Caco-2 (cell line): Measurements from ENCODE around the gene ETDB. TPM values are rescaled to one million over a fixed set of nuclear protein-coding genes. Genes with fewer than 3 reads are reported as not detected.

Experiments
- BruUV-seq: library from RNA; stranded (reverse); fragments of 400-500 nt; replicated peaks from 2 replicates; lab custom pipeline; 2021; lab: Mats Ljungman, UMichigan
- CTCF ChIA-PET: fragments of 300-600 bp; sonication (Branson Sonifier 250); formaldehyde crosslinking; loops from one replicate; lab custom pipeline; 2022; ENCODE audit warnings: antibody characterized with exemption; lab: Charles Lee
- POLR2A ChIA-PET: fragments of 300-600 bp; sonication (Branson Sonifier 250); formaldehyde crosslinking; loops from one replicate; lab custom pipeline; 2022; ENCODE audit warnings: antibody characterized with exemption; lab: Charles Lee
- DNase-seq, 2 experiments: peaks; one replicate each; pipeline versions ENCODE4 v3.0.0 to v3.0.0-alpha.2; 2020 to 2022
- H3K27me3 ChIP-seq: replicated peaks from 2 replicates; pipeline ENCODE4 v1.6.0; 2011; ENCODE audit warnings: low read length; ENCODE audit not compliant: control insufficient read depth, insufficient read depth
- H3K36me3 ChIP-seq: 2 replicates; pipeline ENCODE4 v1.5.1; 2011; ENCODE audit warnings: low read length; ENCODE audit not compliant: control insufficient read depth, insufficient read depth
- H3K4me1 ChIP-seq: fragments of 250-450 bp; sonication (Bioruptor Pico); 2 replicates; pipeline ENCODE4 v1.5.1; 2020; ENCODE audit warnings: mild to moderate bottlenecking
- H3K4me3 ChIP-seq: 2 replicates; pipeline ENCODE4 v1.5.1; 2011; ENCODE audit warnings: low read depth, mild to moderate bottlenecking, control low read depth, low read length
- H3K9me3 ChIP-seq: fragments of 250-450 bp; sonication (Bioruptor Pico); 2 replicates; pipeline ENCODE4 v1.5.1; 2020; ENCODE audit warnings: mild to moderate bottlenecking, moderate library complexity
- H3K27ac Mint-ChIP-seq: one replicate; pipeline ENCODE4 v1.8.0; 2022; ENCODE audit warnings: mixed read lengths; ENCODE audit not compliant: unreplicated experiment
- H3K27me3 Mint-ChIP-seq: one replicate; pipeline ENCODE4 v1.8.0; 2022; ENCODE audit warnings: mixed read lengths; ENCODE audit not compliant: insufficient read depth, unreplicated experiment
- H3K36me3 Mint-ChIP-seq: one replicate; pipeline ENCODE4 v1.8.0; 2022; ENCODE audit warnings: mild to moderate bottlenecking, mixed read lengths; ENCODE audit not compliant: insufficient read depth, unreplicated experiment
- H3K4me1 Mint-ChIP-seq: one replicate; pipeline ENCODE4 v1.8.0; 2022; ENCODE audit warnings: low read depth, mixed read lengths; ENCODE audit not compliant: unreplicated experiment
- H3K4me3 Mint-ChIP-seq: one replicate; pipeline ENCODE4 v1.8.0; 2022; ENCODE audit warnings: mild to moderate bottlenecking, moderate library complexity, mixed read lengths; ENCODE audit not compliant: unreplicated experiment
- H3K9me3 Mint-ChIP-seq: one replicate; pipeline ENCODE4 v1.8.0; 2022; ENCODE audit warnings: mixed read lengths; ENCODE audit not compliant: unreplicated experiment
- intact Hi-C: fragments of 100-400 bp; cut with micrococcal nuclease; formaldehyde crosslinking; loops from one replicate; pipeline ENCODE4 v1.10.0; 2022; ENCODE audit not compliant: unreplicated experiment
- total RNA-seq: library from RNA; stranded (reverse); gene quantifications from 2 replicates; pipeline ENCODE4 v1.2.3, GENCODE V29; 2022
- TF ChIP-seq, protein P1 (sequence below), 2 experiments: fragments of 200-600 bp in 1 of 2; IDR thresholded peaks; 1 replicate in 1 of 2; 2 replicates in 1 of 2; pipeline versions ENCODE4 v1.5.1 to v1.8.0; 2011 to 2022; ENCODE audit warnings: antibody characterized with exemption in 1 of 2, control low read depth in 1 of 2, inconsistent platforms in 1 of 2, low read depth in 1 of 2, low read length in 1 of 2, mild to moderate bottlenecking in 1 of 2, moderate library complexity in 1 of 2; ENCODE audit not compliant: insufficient read depth in 1 of 2, severe bottlenecking in 1 of 2, unreplicated experiment in 1 of 2

The ETDB gene
- total RNA-seq, 1 experiment from 2014 or later, result not detected

DNA sequence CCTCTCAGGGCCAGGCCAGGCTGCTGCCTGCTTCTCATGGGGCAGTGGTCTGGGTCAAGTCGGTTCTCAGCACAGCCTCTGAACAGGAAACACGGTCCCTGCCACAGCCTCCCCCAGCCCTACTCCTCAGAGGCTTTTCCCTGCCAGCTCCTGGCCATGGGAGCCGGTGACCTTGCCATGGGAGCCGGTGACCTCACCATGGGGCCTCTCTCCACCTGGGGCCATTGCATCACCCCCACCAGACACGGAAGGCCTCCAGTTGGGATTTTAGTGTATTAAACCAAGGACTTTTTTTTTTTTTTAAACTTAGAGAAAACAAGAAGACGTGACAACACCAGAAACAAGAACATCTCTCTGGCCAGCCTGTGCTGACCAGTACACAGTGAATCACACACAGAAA is 25.6 kb downstream of the ETDB start:
- H3K27me3 ChIP-seq, result no peaks in the 10 kb centered on the region
- ChIA-PET CTCF (no interaction called here), POLR2A (no interaction called here)
- no peak overlapping the region for H3K4me3 Mint-ChIP-seq
- no peaks in the 10 kb centered on the region for H3K36me3 Mint-ChIP-seq
- no peaks in the 10 kb centered on the region for H3K9me3 Mint-ChIP-seq
- H3K27me3 Mint-ChIP-seq, result peaks cover 3% of the 10 kb centered on the region
- no peaks in the 10 kb centered on the region for H3K9me3 ChIP-seq
- H3K27ac Mint-ChIP-seq, result no peak overlapping the region
- no TSS peak for BruUV-seq
- TF ChIP-seq, protein P1, sequence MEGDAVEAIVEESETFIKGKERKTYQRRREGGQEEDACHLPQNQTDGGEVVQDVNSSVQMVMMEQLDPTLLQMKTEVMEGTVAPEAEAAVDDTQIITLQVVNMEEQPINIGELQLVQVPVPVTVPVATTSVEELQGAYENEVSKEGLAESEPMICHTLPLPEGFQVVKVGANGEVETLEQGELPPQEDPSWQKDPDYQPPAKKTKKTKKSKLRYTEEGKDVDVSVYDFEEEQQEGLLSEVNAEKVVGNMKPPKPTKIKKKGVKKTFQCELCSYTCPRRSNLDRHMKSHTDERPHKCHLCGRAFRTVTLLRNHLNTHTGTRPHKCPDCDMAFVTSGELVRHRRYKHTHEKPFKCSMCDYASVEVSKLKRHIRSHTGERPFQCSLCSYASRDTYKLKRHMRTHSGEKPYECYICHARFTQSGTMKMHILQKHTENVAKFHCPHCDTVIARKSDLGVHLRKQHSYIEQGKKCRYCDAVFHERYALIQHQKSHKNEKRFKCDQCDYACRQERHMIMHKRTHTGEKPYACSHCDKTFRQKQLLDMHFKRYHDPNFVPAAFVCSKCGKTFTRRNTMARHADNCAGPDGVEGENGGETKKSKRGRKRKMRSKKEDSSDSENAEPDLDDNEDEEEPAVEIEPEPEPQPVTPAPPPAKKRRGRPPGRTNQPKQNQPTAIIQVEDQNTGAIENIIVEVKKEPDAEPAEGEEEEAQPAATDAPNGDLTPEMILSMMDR (IDR thresholded peaks at IDR 0.05; ENCODE audit: insufficient read depth in 1 of 2, low read depth in 1 of 2, low read length in 1 of 2, severe bottlenecking in 1 of 2, unreplicated experiment in 1 of 2), result no peak
- H3K4me1 ChIP-seq, result no peaks in the 10 kb centered on the region
- no peaks in the 10 kb centered on the region for H3K4me1 Mint-ChIP-seq
- DNase-seq, result no peak
- no peak overlapping the region for H3K4me3 ChIP-seq
- intact Hi-C loops, result no loop called here
- no peaks in the 10 kb centered on the region for H3K36me3 ChIP-seq

DNA sequence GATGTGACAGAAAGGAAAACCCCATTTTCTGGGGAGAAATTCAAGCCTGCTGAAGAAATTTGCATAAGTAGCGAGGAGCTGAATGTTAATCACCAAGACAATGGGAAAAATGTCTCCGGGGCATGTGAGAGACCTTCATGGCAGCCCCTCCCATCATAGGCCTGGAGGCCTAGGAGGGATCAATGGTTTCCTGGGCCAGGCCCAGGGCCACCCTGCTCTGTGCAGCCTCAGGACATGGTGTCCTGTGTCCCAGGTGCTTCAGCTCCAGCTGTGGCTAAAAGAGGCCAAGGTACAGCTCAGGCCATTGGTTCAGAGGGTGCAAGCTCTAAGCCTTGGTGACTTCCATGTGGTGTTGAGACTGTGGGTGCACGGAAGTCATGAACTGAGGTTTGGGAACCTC is 31.2 kb downstream of the ETDB start:
- Histone ChIP-seq H3K9me3 (no peaks in the 10 kb centered on the region), H3K4me3 (no peak overlapping the region), H3K27me3 (no peaks in the 10 kb centered on the region), H3K4me1 (no peaks in the 10 kb centered on the region), H3K36me3 (no peaks in the 10 kb centered on the region)
- BruUV-seq, result no TSS peak
- H3K36me3 Mint-ChIP-seq, result no peaks in the 10 kb centered on the region
- intact Hi-C loops, result no loop called here
- ChIA-PET CTCF (no interaction called here), POLR2A (no interaction called here)
- TF ChIP-seq, protein P1 (IDR thresholded peaks at IDR 0.05; ENCODE audit: insufficient read depth in 1 of 2, low read depth in 1 of 2, low read length in 1 of 2, severe bottlenecking in 1 of 2, unreplicated experiment in 1 of 2), result no peak
- no peak overlapping the region for H3K27ac Mint-ChIP-seq
- no peak for DNase-seq
- no peaks in the 10 kb centered on the region for H3K4me1 Mint-ChIP-seq
- H3K27me3 Mint-ChIP-seq, result peaks cover 3% of the 10 kb centered on the region
- no peaks in the 10 kb centered on the region for H3K9me3 Mint-ChIP-seq
- no peak overlapping the region for H3K4me3 Mint-ChIP-seq

DNA sequence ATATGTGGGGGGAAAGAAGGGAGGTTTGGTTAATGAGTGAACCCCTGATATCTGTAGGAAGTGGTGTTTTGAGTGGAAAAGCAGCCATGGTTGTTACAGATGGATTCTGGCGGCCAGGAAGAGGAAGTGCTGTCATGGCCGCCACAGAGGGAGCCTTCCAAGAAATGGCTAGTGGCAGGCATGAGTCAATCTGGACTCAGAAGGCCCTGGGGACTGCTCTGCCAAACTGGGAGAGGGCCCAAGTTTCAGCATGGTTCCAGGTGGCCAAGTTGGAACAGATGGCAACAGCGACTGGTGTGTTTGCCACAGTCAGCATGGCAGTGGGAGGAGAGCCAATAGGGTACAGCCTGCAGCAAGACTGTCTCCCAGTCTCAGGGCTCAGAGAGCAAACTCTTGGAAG is 32.5 kb downstream of the ETDB start:
- intact Hi-C loops, result no loop called here
- Histone ChIP-seq H3K27me3 (no peaks in the 10 kb centered on the region), H3K9me3 (no peaks in the 10 kb centered on the region), H3K4me3 (no peak overlapping the region), H3K36me3 (no peaks in the 10 kb centered on the region), H3K4me1 (no peaks in the 10 kb centered on the region)
- DNase-seq, result no peak
- Mint-ChIP-seq H3K27ac (no peak overlapping the region), H3K9me3 (no peaks in the 10 kb centered on the region), H3K4me1 (no peaks in the 10 kb centered on the region), H3K27me3 (peaks cover 3% of the 10 kb centered on the region), H3K4me3 (no peak overlapping the region), H3K36me3 (no peaks in the 10 kb centered on the region)
- POLR2A ChIA-PET, result no interaction called here
- BruUV-seq, result no TSS peak
- CTCF ChIA-PET, result no interaction called here
- TF ChIP-seq, protein P1 (IDR thresholded peaks at IDR 0.05; ENCODE audit: insufficient read depth in 1 of 2, low read depth in 1 of 2, low read length in 1 of 2, severe bottlenecking in 1 of 2, unreplicated experiment in 1 of 2), result no peak
